Lung (tissue), 12 donors: ENCODE results near the gene C16orf96. TPM values are rescaled to one million over a fixed set of nuclear protein-coding genes. Genes with fewer than 3 reads are reported as not detected.

Experiments
- ATAC-seq: fragments of 200-7000 bp; cut with Tn5 transposase; one replicate; pipeline ENCODE4 v1.9.1; 2020; ENCODE audit warnings: moderate number of reproducible peaks; ENCODE audit not compliant: insufficient read depth, low FRiP score
- DNase-seq, 3 donors: peaks; one replicate each; pipeline ENCODE4 v3.0.0-alpha.2; 2013 to 2017
- H3K27ac ChIP-seq, 2 donors: one replicate each; pipeline ENCODE4 v1.5.1; 2013; ENCODE audit warnings: mild to moderate bottlenecking in 2 of 2, moderate library complexity in 2 of 2, control low read depth in 1 of 2, inconsistent platforms in 1 of 2, low read depth in 1 of 2, low read length in 1 of 2
- H3K27me3 ChIP-seq, 3 donors: one replicate each; pipeline ENCODE4 v1.5.1; 2013; ENCODE audit warnings: low read length in 2 of 3; ENCODE audit not compliant: control insufficient read depth in 3 of 3, insufficient read depth in 3 of 3
- H3K36me3 ChIP-seq, 4 donors: one replicate each; pipeline ENCODE4 v1.5.1; 2013; ENCODE audit warnings: low read length in 4 of 4, mild to moderate bottlenecking in 1 of 4, moderate library complexity in 1 of 4; ENCODE audit not compliant: control insufficient read depth in 4 of 4, insufficient read depth in 4 of 4
- H3K4me1 ChIP-seq, 5 donors: one replicate each; pipeline ENCODE4 v1.5.1; 2013; ENCODE audit warnings: low read length in 5 of 5, mild to moderate bottlenecking in 2 of 5, moderate library complexity in 1 of 5; ENCODE audit not compliant: control insufficient read depth in 5 of 5, insufficient read depth in 5 of 5
- H3K4me3 ChIP-seq: one replicate; pipeline ENCODE4 v1.5.1; 2013; ENCODE audit warnings: mild to moderate bottlenecking, control low read depth, moderate library complexity
- H3K9ac ChIP-seq, 2 donors: one replicate each; pipeline ENCODE4 v1.5.1; 2013; ENCODE audit warnings: low read length in 2 of 2, control low read depth in 1 of 2; ENCODE audit not compliant: insufficient read depth in 1 of 2
- H3K9me3 ChIP-seq, 4 donors: one replicate each; pipeline ENCODE4 v1.5.1; 2013; ENCODE audit warnings: low read length in 3 of 4, mild to moderate bottlenecking in 1 of 4, moderate library complexity in 1 of 4; ENCODE audit not compliant: control insufficient read depth in 4 of 4, insufficient read depth in 3 of 4
- WGBS, 2 donors: extraction: QIAGEN DNeasy Blood & Tissue Kit; methylation state at CpG; one replicate each; pipeline ENCODE4 v1.1.7; 2013; 5-methylcytosine and 5-hydroxymethylcytosine counted together
- polyA plus RNA-seq, 2 donors: library from polyadenylated mRNA; stranded (reverse); fragments of 200-250 nt; gene quantifications; one replicate each; pipeline ENCODE4 v1.2.1, GENCODE V29; 2013
- total RNA-seq, 2 donors: library from RNA; depleted of rRNA in 1 of 2; stranded (reverse); fragments of >200 nt in 1 of 2; gene quantifications; one replicate each; pipeline ENCODE4 v1.2.1, GENCODE V29; 2014 to 2021
- TF ChIP-seq, protein P1 (sequence below): IDR thresholded peaks from 2 replicates; pipeline ENCODE4 v1.5.1; 2012; ENCODE audit warnings: mild to moderate bottlenecking; ENCODE audit errors: control extremely low read depth, extremely low read depth
- donor health status: control.
- donor health status: control.
- donor health status: Bipolar disorder and iron deficiency.
- donor health status: healthy.
- donor health status: DM: yes; HTN: yes; CAD: no.

Gene C16orf96
- total and polyA plus RNA-seq, 4 donors: 0.03 to 0.37 (median 0.16) TPM

GRCh38 chr16:4525069-4525468 lies 31.1 kb upstream of the C16orf96 start:
- TF ChIP-seq, protein P1, sequence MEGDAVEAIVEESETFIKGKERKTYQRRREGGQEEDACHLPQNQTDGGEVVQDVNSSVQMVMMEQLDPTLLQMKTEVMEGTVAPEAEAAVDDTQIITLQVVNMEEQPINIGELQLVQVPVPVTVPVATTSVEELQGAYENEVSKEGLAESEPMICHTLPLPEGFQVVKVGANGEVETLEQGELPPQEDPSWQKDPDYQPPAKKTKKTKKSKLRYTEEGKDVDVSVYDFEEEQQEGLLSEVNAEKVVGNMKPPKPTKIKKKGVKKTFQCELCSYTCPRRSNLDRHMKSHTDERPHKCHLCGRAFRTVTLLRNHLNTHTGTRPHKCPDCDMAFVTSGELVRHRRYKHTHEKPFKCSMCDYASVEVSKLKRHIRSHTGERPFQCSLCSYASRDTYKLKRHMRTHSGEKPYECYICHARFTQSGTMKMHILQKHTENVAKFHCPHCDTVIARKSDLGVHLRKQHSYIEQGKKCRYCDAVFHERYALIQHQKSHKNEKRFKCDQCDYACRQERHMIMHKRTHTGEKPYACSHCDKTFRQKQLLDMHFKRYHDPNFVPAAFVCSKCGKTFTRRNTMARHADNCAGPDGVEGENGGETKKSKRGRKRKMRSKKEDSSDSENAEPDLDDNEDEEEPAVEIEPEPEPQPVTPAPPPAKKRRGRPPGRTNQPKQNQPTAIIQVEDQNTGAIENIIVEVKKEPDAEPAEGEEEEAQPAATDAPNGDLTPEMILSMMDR: no peak
- DNase-seq (no peak), ATAC-seq (no peak)
- no peaks in the 10 kb centered on the region for H3K9me3 ChIP-seq
- no peak overlapping the region for H3K9ac ChIP-seq
- peaks cover 4 to 22% (median 5%) of the 10 kb centered on the region in 5 donors for H3K4me1 ChIP-seq
- H3K36me3 ChIP-seq: peaks cover 0 to 3% (median 0%) of the 10 kb centered on the region in 4 donors
- no peaks in the 10 kb centered on the region for H3K27me3 ChIP-seq
- no peak overlapping the region for H3K27ac ChIP-seq
- no peak overlapping the region for H3K4me3 ChIP-seq
- WGBS, 2 donors: 83 to 89% methylated on average over 7 of the region's 7 CpGs

DNA sequence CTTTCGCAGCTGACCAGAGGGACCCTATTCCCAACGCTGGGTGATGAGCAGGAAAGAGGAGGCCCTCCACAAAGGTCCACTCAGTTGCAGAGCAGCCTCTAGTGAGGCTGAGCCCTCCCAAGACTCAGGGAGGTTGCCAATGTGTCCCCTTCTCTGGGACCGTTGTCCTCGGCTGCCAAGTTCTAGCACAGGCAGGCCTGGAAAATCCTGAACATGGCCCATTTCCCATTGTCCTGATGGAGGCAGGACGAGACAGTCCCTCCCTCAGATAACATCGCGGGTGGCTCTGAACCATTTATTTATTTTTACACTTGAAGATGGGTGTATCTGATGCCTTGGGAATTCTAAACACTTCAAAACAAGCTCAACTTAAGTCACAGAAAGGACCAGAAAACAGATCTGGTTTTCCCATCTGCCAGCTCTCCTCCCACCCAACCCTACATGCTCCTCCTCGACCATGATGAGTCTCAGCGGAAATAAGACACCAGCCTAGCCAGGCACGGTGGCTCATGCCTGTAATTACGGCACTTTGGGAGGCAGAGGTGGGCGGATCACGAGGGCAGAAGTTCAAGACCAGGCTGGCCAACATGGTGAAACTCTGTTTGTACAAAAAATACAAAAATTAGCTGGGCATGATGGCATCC lies 30.4 kb upstream of the C16orf96 start:
- no peak for DNase-seq
- Histone ChIP-seq H3K4me1 (peaks cover 4 to 22% (median 5%) of the 10 kb centered on the region in 5 donors), H3K9me3 (no peaks in the 10 kb centered on the region), H3K9ac (no peak overlapping the region), H3K4me3 (no peak overlapping the region), H3K36me3 (peaks cover 0 to 3% (median 0%) of the 10 kb centered on the region in 4 donors), H3K27ac (no peak overlapping the region), H3K27me3 (no peaks in the 10 kb centered on the region)
- ATAC-seq: no peak
- WGBS, 2 donors: 75 to 80% methylated on average over 13 of the region's 13 CpGs
- TF ChIP-seq, protein P1: no peak

GRCh38 chr16:4529085-4530060 lies 26.8 kb upstream of the C16orf96 start:
- DNase-seq: no peak
- Histone ChIP-seq H3K4me3 (no peak overlapping the region), H3K4me1 (peaks cover 0 to 7% (median 0%) of the 10 kb centered on the region in 5 donors), H3K9me3 (peaks cover 0 to 1% (median 0%) of the 10 kb centered on the region in 4 donors), H3K27me3 (no peaks in the 10 kb centered on the region), H3K27ac (peak overlapping the region in 1 of 2 donors; percentile 37), H3K36me3 (peaks cover 0 to 4% (median 1%) of the 10 kb centered on the region in 4 donors), H3K9ac (no peak overlapping the region)
- WGBS, 2 donors: 69 to 73% methylated on average over 16 of the region's 16 CpGs
- no peak for ATAC-seq
- TF ChIP-seq, protein P1: no peak
